GM19324 (cell line): Measurements from ENCODE around the gene LRRC32.
"Not testable (repeated sequence)": the region's sequence is repeated elsewhere in the genome, so short reads cannot be mapped to it uniquely, and the experiment has no call there.

Source experiments
- ATAC-seq: cut with Tn5 transposase; IDR thresholded peaks from one replicate; pipeline ENCODE4 v1.9.1; 2021; ENCODE audit warnings: mild to moderate bottlenecking, moderate library complexity; ENCODE audit not compliant: unreplicated experiment, low FRiP score

The LRRC32 gene

GRCh38 chr11:76617553-76618265 is 52.8 kb downstream of the LRRC32 start:
- ATAC-seq: no peak

- no peak for ATAC-seq
Measured at GRCh38 chr11:76616676-76617552, 53.6 kb downstream of the LRRC32 start.

DNA sequence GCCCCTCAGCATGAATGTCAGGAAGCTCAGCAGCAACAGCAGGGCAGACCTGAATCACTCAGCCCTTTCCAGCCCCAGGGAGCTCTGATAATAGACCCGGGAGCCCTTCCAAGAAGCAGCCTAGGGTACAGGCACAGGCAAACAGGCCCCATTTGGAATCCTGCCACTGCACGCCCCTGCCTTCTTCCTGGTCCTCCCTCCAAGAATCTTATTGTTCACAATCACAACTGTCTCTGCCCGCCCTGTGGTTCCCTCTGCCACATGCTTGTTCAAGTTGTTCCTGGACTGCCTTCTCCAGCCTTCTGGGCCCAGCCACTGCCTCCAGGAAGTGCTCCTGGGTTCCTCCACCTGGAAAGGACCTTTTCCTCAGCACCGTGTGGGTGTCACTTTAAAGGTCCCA is 54.6 kb downstream of the LRRC32 start:
- ATAC-seq: no peak

DNA sequence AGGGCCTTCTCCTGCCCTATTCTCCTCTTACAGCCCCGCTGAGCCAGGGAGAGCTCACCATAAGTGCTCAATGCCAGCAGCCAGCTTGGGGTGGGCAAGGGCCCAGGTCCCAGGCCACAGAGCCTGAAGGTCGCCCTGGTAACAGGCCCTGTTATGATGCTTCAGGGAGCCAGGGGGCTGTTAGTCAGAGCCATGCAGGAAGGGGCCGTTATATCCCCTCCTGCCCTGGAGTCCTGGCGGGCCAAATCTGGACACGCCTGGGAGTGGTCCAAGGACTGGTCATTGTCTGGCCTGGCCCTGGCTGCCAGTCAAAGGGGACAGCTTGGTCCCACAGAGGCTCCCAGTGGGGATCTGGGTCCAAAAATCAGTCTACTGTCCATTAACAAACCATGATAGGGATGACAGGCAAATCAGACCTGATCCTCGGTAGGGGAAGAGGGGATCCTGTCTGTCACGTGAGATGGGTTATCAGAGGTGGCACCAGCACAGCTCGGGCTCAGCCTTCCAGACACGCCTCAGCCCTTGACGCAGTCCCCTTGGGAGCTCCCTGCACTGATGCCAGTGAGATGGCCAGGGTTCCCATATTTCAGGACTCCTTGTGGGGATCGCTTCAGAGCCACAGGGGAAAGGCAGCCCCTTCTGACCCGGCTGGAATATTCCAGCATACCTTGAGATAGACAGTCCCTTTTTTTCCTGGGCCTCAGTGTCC is 55.9 kb downstream of the LRRC32 start:
- ATAC-seq: no peak

DNA sequence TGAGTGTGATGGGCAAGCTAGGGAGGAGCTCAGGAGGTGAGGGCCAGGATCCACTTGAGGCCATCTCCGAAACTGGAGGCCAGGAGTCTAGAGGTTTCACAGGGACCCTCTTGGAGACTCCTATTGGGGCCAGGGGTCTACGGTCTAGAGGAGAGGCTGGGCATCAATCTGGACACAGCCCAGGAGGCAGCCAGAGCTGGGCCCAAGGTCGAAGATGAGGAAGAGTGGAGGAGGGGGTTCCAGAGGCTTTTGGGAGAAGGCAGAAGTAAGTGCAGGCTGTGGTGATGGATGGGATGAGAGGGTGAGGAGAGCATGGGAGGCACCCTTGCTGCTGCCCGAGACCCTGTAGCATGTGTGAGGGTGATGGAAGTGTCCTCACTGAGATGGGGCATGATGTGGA is 56.6 kb downstream of the LRRC32 start:
- no peak for ATAC-seq

DNA sequence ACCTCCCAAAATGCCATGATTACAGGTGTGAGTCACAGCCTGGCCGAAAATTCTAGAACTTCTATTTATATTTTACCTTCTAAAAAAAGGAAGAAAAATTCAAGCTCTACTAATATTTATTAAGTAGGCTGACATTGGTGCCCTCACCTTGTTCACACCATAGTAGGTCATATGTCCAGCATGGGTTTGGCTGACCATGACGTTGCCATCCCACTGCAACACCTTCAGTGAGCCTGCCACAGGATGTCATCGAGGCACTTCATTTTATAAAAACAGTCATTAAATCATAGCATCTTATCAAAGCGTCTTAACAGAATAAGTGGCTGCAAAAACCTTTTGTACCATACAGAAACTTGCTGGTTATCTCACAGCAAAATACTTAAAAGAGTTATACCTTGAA is 58.3 kb downstream of the LRRC32 start:
- ATAC-seq: no peak

DNA sequence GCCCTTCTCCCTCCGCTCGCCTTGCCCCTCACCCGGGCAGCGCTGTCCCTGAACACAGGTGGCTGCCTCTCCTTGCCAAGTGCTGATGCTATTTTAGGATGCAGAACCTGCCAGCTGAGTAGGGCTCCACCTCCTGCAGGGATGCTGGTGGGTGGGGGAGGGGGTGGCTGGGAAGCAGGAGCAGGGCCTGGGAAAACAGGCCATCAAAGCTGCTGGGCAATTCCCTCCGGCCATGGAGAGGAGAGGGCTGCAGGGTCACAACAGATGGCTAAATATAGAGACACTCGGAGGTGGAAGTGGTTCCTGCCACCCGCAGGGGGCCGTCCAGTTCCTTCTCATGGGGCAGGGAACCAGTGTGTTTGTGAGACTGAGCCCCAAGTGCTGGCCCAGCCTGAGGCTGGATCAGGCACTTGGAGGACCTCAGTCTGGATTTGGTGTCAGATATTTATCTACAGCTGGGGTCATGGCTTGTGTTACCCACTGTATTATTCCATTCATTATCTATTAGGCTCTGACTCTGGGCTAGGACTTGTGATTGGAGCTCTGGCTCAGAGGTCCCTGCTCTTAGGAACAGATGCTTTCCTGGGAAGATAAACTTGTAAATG is 59.6 kb downstream of the LRRC32 start:
- no peak for ATAC-seq

DNA sequence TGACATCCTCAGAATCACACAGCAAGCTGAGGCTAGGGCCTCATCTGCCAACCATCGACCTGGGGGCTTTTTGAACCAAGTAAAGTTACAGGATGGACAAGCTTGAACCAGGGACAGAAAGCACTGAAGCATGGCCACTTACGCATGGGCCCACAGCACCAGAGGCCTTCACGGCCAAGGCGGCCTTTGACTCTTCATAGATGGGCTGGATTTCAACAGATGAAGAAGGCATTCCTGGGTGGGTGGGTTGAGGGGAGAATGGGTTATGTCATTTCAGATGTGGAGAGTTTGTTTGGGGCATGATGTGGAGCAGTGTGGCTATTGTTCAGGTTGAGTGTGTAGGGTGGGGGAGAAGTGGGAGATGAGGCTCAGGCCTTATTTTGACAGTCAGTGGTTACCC is 60.2 kb downstream of the LRRC32 start:
- ATAC-seq: no peak

- ATAC-seq: no peak
Measured at GRCh38 chr11:76609736-76610370, 60.7 kb downstream of the LRRC32 start.

- not testable (repeated sequence) for ATAC-seq
Measured at GRCh38 chr11:76608879-76609460, 61.6 kb downstream of the LRRC32 start.

- ATAC-seq: not testable (repeated sequence)
Measured at GRCh38 chr11:76608228-76608627, 62.3 kb downstream of the LRRC32 start.
